GM18519 (cell line): Measurements from ENCODE around the gene ERVV-1.
"Not testable (repeated sequence)": the region's sequence is repeated elsewhere in the genome, so short reads cannot be mapped to it uniquely, and the experiment has no call there.

Experiments used
- ATAC-seq: cut with Tn5 transposase; IDR thresholded peaks from one replicate; pipeline ENCODE4 v1.9.1; 2021; ENCODE audit warnings: mild to moderate bottlenecking, moderate library complexity; ENCODE audit not compliant: unreplicated experiment, low FRiP score

ERVV-1 gene

GRCh38 chr19:53015730-53016129 is 2.0 kb downstream of the ERVV-1 start:
- no peak for ATAC-seq

GRCh38 chr19:53019684-53020083 is 6.0 kb downstream of the ERVV-1 start:
- ATAC-seq: no peak

- ATAC-seq: not testable (repeated sequence)
These were observed 14.6 kb downstream of the ERVV-1 start for GRCh38 chr19:53028306-53028705.

- no peak for ATAC-seq
These were observed 20.3 kb downstream of the ERVV-1 start for GRCh38 chr19:53034054-53034453.

GRCh38 chr19:53034948-53035675 is 21.4 kb downstream of the ERVV-1 start:
- ATAC-seq: no peak

- no peak for ATAC-seq
These were observed 23.7 kb downstream of the ERVV-1 start for GRCh38 chr19:53037101-53038097.

- ATAC-seq: no peak
These were observed 27.6 kb downstream of the ERVV-1 start for GRCh38 chr19:53041366-53041765.

GRCh38 chr19:53045536-53045935 is 31.8 kb downstream of the ERVV-1 start:
- ATAC-seq: no peak

GRCh38 chr19:53047379-53047778 is 33.7 kb downstream of the ERVV-1 start:
- no peak for ATAC-seq

GRCh38 chr19:53055117-53055516 is 41.4 kb downstream of the ERVV-1 start:
- no peak for ATAC-seq

- no peak for ATAC-seq
These were observed 44.3 kb downstream of the ERVV-1 start for GRCh38 chr19:53057904-53058580.
